GM23248 (cell line): ENCODE data around the gene WNT9A. TPM values are rescaled to one million over a fixed set of nuclear protein-coding genes. Genes with fewer than 3 reads are reported as not detected.

Experiments
- DNase-seq: peaks from one replicate; pipeline ENCODE4 v3.0.0-alpha.2; 2015
- H2AFZ ChIP-seq: fragments of 200-600 bp; sonication (generic); 2 replicates; pipeline ENCODE4 v1.6.1; 2016; ENCODE audit warnings: antibody characterized with exemption
- H3F3A ChIP-seq: fragments of 200-600 bp; sonication (generic); 2 replicates; pipeline ENCODE4 v1.6.1; 2016; ENCODE audit warnings: mild to moderate bottlenecking, antibody characterized with exemption, mixed run types; ENCODE audit not compliant: insufficient read depth
- H3K27ac ChIP-seq: fragments of 200-600 bp; sonication (generic); 2 replicates; pipeline ENCODE4 v1.5.1; 2016; ENCODE audit warnings: mild to moderate bottlenecking
- H3K27me3 ChIP-seq: fragments of 200-600 bp; sonication (generic); replicated peaks from 2 replicates; pipeline ENCODE4 v1.6.1; 2016; ENCODE audit warnings: mild to moderate bottlenecking; ENCODE audit not compliant: insufficient read depth
- H3K36me3 ChIP-seq: fragments of 200-600 bp; sonication (generic); 2 replicates; pipeline ENCODE4 v1.6.1; 2016; ENCODE audit warnings: low read depth, mild to moderate bottlenecking
- H3K4me1 ChIP-seq: fragments of 200-600 bp; sonication (generic); 2 replicates; pipeline ENCODE4 v1.6.1; 2016; ENCODE audit warnings: mild to moderate bottlenecking; ENCODE audit not compliant: insufficient read depth
- H3K4me2 ChIP-seq: fragments of 200-600 bp; sonication (generic); one replicate; pipeline ENCODE4 v1.6.1; 2016; ENCODE audit warnings: mild to moderate bottlenecking; ENCODE audit not compliant: unreplicated experiment
- H3K4me3 ChIP-seq: fragments of 200-600 bp; sonication (generic); 2 replicates; pipeline ENCODE4 v1.5.1; 2016; ENCODE audit warnings: mild to moderate bottlenecking
- H3K79me2 ChIP-seq: fragments of 200-600 bp; sonication (generic); 2 replicates; pipeline ENCODE4 v1.6.1; 2016; ENCODE audit warnings: mild to moderate bottlenecking; ENCODE audit not compliant: insufficient read depth
- H3K9ac ChIP-seq: fragments of 200-600 bp; sonication (generic); 2 replicates; pipeline ENCODE4 v1.6.1; 2016; ENCODE audit warnings: mild to moderate bottlenecking
- H3K9me2 ChIP-seq: fragments of 200-600 bp; sonication (generic); 2 replicates; pipeline ENCODE4 v1.6.1; 2016; ENCODE audit warnings: mixed run types, mild to moderate bottlenecking, moderate library complexity; ENCODE audit not compliant: insufficient read depth
- H3K9me3 ChIP-seq: fragments of 200-600 bp; sonication (generic); one replicate; pipeline ENCODE4 v1.6.1; 2017; ENCODE audit warnings: low read depth
- H4K20me1 ChIP-seq: fragments of 200-600 bp; sonication (generic); 2 replicates; pipeline ENCODE4 v1.6.0; 2016; ENCODE audit not compliant: insufficient read depth
- EZH2 ChIP-seq: fragments of 200-600 bp; sonication (generic); IDR thresholded peaks from 2 replicates; pipeline ENCODE4 v1.6.1; 2018; ENCODE audit warnings: antibody characterized with exemption, mild to moderate bottlenecking; ENCODE audit not compliant: insufficient read depth, poor library complexity, severe bottlenecking
- EZH2phosphoT487 ChIP-seq: fragments of 200-600 bp; sonication (generic); IDR thresholded peaks from 2 replicates; pipeline ENCODE4 v1.6.1; 2018; ENCODE audit warnings: antibody characterized with exemption, moderate library complexity, mild to moderate bottlenecking, low read depth; ENCODE audit not compliant: insufficient read depth
- WGBS, 2 experiments: methylation state at CpG; one replicate each; pipeline ENCODE4 v1.1.6; 2015 to 2017; ENCODE audit warnings: low lambda C conversion rate in 2 of 2, low coverage in 1 of 2; ENCODE audit errors: missing lambda C conversion rate in 2 of 2; 5-methylcytosine and 5-hydroxymethylcytosine counted together
- in situ Hi-C: fragments of 300-500 bp; cut with MboI; formaldehyde crosslinking; loops from 2 replicates; pipeline ENCODE4 v1.15.0; 2020
- polyA plus RNA-seq: library from polyadenylated mRNA; unstranded; fragments of >200 nt; fragmentation: Nextera tagmentation; extraction: Ambion mirVana; gene quantifications from 2 replicates; pipeline ENCODE4 v1.2.1, GENCODE V29; 2016
- total RNA-seq: library from RNA; depleted of rRNA; stranded (reverse); fragments of >200 nt; shearing (Covaris generic); gene quantifications from 2 replicates; pipeline ENCODE4 v1.2.3, GENCODE V29; 2014

The WNT9A gene
- total and polyA plus RNA-seq, 2 experiments from 2014 or later: 0.29 to 2.1 TPM

DNA sequence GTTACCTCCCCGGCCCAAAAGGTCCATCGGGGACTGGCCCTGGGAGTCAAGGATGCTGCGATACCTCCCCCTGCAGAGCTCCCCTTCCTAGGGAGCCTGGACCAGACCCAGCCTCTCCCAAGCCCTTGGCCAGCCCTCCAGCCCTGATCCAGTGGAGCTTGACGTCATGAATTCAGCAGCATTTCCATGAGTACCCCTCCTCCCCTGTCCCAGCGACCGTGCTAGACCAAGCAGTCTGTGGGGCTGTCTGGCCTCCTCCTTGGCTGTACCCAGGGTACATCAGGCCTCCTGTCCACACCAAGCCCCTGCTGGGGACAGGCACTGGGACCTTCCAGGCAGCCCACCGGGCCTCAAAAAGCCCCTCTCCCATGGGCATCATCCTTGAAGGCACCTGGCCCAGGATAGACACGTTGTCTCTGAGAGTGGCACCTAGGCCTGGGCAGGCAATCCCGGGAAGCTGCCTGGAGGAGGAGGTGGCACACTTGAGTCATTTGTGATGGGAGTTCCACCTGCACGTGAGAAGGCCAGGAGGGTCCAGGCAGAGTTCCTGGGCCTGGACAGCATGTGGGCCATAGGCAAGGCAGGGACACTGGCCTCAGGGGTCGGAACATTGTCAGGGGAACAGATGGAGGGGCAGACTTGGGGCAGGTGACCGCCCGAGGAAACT, 46.4 kb downstream of the WNT9A start:
- H3K27me3 ChIP-seq: no peaks in the 10 kb centered on the region
- H3F3A ChIP-seq: no peaks in the 10 kb centered on the region
- H3K9me3 ChIP-seq: no peaks in the 10 kb centered on the region
- H2AFZ ChIP-seq: no peak overlapping the region
- no peak overlapping the region for H3K9ac ChIP-seq
- H4K20me1 ChIP-seq: no peaks in the 10 kb centered on the region
- H3K4me2 ChIP-seq: no peak overlapping the region
- 76 to 85% methylated on average over 13 of the region's 13 CpGs for WGBS, 2 experiments
- H3K36me3 ChIP-seq: no peaks in the 10 kb centered on the region
- no peak for DNase-seq
- no peak overlapping the region for H3K4me3 ChIP-seq
- in situ Hi-C loops: no loop called here
- no peaks in the 10 kb centered on the region for H3K4me1 ChIP-seq
- H3K27ac ChIP-seq: no peak overlapping the region
- H3K9me2 ChIP-seq: no peaks in the 10 kb centered on the region
- no peaks in the 10 kb centered on the region for H3K79me2 ChIP-seq
- TF ChIP-seq EZH2 (no peak), EZH2phosphoT487 (no peak)

DNA sequence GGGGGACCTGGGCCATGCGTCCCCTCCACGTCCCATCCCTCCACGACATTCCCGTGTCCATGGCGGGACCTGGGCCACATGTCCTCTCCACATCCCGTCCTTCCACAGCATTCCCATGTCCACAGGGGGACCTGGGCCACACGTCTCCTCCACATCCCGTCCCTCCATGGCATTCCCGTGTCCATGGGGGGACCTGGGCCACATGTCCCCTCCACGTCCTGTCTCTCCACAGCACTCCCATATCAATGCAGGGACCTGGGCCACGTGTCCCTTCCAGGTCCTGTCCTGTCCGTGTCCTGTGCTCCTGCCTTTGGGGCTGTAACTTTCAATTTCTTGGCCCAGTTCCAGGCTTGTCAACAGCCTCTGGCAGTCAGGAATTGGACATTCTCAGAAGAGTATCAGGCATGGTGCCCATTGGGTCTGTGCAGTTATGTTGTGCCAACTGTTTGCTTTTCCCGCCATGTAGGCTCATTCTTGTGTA, 47.1 kb downstream of the WNT9A start:
- no peaks in the 10 kb centered on the region for H3K27me3 ChIP-seq
- in situ Hi-C loops: no loop called here
- H3K9ac ChIP-seq: no peak overlapping the region
- H2AFZ ChIP-seq: no peak overlapping the region
- H4K20me1 ChIP-seq: no peaks in the 10 kb centered on the region
- TF ChIP-seq EZH2 (no peak), EZH2phosphoT487 (no peak)
- no peaks in the 10 kb centered on the region for H3K4me1 ChIP-seq
- H3K79me2 ChIP-seq: no peaks in the 10 kb centered on the region
- H3K36me3 ChIP-seq: no peaks in the 10 kb centered on the region
- no peaks in the 10 kb centered on the region for H3K9me2 ChIP-seq
- WGBS, 2 experiments: 68 to 75% methylated on average over 13 of the region's 13 CpGs
- H3K9me3 ChIP-seq: no peaks in the 10 kb centered on the region
- no peak overlapping the region for H3K4me2 ChIP-seq
- DNase-seq: no peak
- no peaks in the 10 kb centered on the region for H3F3A ChIP-seq
- no peak overlapping the region for H3K27ac ChIP-seq
- H3K4me3 ChIP-seq: no peak overlapping the region

DNA sequence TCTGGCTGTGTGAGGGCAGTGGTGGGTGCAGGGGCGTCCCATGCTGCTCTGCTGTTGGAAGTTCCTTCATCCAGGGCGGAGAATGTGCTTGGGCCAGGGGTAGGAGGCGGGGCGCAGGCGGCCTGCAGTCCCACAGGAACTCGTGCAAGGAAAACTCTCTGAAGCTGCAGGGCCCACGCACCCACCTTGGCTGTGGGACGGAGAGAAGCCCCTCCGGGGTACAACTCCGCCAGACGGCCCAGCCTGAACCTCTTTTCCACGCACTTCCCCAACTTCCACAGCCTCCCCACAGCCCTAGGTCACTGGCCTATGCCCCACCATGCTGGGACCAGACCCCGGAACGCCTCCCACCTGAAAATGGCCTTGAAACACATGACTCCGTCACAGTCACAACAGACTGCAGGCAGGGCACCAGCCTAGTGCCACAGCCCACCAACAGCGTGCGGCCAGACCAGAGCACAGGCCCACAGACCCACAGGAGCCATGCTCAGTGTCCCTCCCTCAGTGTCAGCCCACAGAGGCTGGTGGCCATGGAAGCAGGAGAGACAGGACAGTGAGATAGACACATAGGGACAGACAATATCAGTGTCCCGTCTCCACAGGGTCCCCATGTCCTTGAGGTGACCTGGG, 47.8 kb downstream of the WNT9A start:
- H3K27ac ChIP-seq: no peak overlapping the region
- WGBS, 2 experiments: 66 to 73% methylated on average over 14 to 18 of the region's 18 CpGs
- no peak for DNase-seq
- no peak overlapping the region for H3K9ac ChIP-seq
- H2AFZ ChIP-seq: no peak overlapping the region
- no peak for TF ChIP-seq EZH2
- TF ChIP-seq EZH2phosphoT487: no peak
- H3F3A ChIP-seq: no peaks in the 10 kb centered on the region
- no peak overlapping the region for H3K4me3 ChIP-seq
- H3K4me1 ChIP-seq: no peaks in the 10 kb centered on the region
- H3K9me3 ChIP-seq: no peaks in the 10 kb centered on the region
- H3K9me2 ChIP-seq: no peaks in the 10 kb centered on the region
- no peaks in the 10 kb centered on the region for H4K20me1 ChIP-seq
- H3K4me2 ChIP-seq: no peak overlapping the region
- H3K36me3 ChIP-seq: no peaks in the 10 kb centered on the region
- no peaks in the 10 kb centered on the region for H3K79me2 ChIP-seq
- in situ Hi-C loops: no loop called here
- no peaks in the 10 kb centered on the region for H3K27me3 ChIP-seq

DNA sequence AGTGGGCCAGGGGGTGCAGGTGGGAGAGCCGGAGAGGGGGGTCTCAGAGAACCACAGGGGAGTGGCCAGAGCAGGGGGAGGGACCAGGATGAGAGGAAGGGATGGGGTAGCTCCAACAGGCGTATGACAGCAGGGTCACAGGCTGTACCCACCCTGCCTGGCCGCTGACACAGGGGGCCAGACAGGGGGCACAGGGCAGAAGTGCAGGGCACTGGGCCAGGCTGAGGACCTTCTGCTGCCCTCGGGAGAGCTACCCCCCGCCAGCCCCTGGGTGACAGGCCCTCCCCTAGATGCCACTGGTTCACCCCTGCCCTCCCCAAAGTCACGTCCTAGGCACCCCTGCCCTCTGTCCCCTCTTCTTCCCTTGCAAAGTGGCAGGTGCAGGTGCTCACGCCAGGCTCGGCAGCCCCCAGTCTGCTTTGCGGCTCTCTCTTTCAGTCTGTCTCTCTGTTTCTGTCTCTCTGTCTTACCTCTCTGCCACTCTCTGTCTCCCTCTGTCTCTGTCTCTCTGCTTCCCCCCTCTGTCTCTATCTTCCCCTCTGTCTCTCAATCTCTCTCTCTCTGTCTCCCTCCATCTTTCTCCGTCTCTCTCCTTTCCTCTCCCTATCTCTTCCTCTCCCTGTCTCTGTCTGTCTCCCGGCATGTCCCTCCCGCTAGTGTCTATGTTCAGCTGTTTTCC, 48.5 kb downstream of the WNT9A start:
- Histone ChIP-seq H3K9ac (no peak overlapping the region), H3K4me1 (no peaks in the 10 kb centered on the region), H3K79me2 (no peaks in the 10 kb centered on the region), H3F3A (no peaks in the 10 kb centered on the region), H2AFZ (no peak overlapping the region), H3K4me3 (no peak overlapping the region), H4K20me1 (no peaks in the 10 kb centered on the region), H3K9me2 (no peaks in the 10 kb centered on the region), H3K27me3 (no peaks in the 10 kb centered on the region), H3K36me3 (no peaks in the 10 kb centered on the region), H3K27ac (no peak overlapping the region), H3K4me2 (no peak overlapping the region), H3K9me3 (no peaks in the 10 kb centered on the region)
- no peak for TF ChIP-seq EZH2phosphoT487
- DNase-seq: no peak
- in situ Hi-C loops: no loop called here
- 54 to 58% methylated on average over 7 to 12 of the region's 12 CpGs for WGBS, 2 experiments
